ENCODE measurements around the gene FNBP1. TPM values are rescaled to one million over a fixed set of nuclear protein-coding genes. Genes with fewer than 3 reads are reported as not detected.
A peak's percentile ranks its signal among the peaks of the same experiment; 100 is the strongest.

FNBP1 gene
- total and polyA plus RNA-seq, 2 of the 13 experiments (the other 11 are each of a cell fraction or from before 2014, with no cell fraction given) = 5.4 to 19.5 TPM

DNA sequence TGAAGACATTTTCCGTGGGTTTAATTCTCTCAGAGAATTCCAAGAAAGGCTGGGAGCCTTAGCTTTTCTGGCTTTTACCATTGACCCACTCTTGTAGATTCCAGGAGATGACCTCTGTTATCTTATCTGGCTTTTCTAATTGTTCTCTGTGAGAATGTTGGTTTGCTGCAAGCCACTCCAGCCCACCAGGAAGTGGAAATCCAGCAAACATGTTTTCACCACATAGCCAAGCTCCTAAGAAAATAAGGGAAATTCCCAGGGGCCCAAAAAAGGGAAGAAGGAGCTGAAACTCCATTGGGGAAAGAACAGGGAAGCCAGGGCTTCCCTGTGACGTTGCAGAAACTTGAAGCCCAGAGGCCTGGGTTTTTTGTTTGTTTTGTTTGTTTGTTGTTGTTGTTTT lies 30.4 kb upstream of the FNBP1 start:
- peak; percentile 21 for DNase-seq (ENCODE audit: low spot score)
- in situ Hi-C loops (cut with HindIII; ENCODE audit: extremely low pct_ligation_motif_present, low pct_unique_long_range_greater_than_20kb) (no loop called here), intact Hi-C loops (cut with micrococcal nuclease; ENCODE audit: unreplicated experiment) (no loop called here)
- H3K9me3 ChIP-seq (ENCODE audit: low read length) = no peaks in the 10 kb centered on the region
- CTCF ChIA-PET (ENCODE audit: low intra/inter-chr PET ratio, low total read pairs) = no interaction called here
- H3K27me3 ChIP-seq (ENCODE audit: control insufficient read depth in 1 of 2, insufficient read depth in 2 of 2, low read length in 2 of 2) = no peaks in the 10 kb centered on the region
- WGBS (ENCODE audit: low lambda C conversion rate) = 86% methylated on average over 2 of the region's 2 CpGs
- H3K27ac ChIP-seq (ENCODE audit: extremely low read length, insufficient read depth, low read length) = peak overlapping the region; percentile 46
- no peak for FAIRE-seq
- TF ChIP-seq ASH2L (IDR thresholded peaks at IDR 0.05; ENCODE audit: insufficient read length, low read depth, low read length) = no peak
- no peak for TF ChIP-seq NCOA2 (CRISPR knock-in tag; IDR thresholded peaks at IDR 0.05)
- TF ChIP-seq SOX6 (IDR thresholded peaks at IDR 0.05) = no peak
- TF ChIP-seq SOX6 (CRISPR knock-in tag; IDR thresholded peaks at IDR 0.05) = peak; percentile 33; the same call in 1 of the 2 replicates
- peak; percentile 59 for TF ChIP-seq ELF1 (CRISPR knock-in tag; IDR thresholded peaks at IDR 0.05)
- no peak for TF ChIP-seq ZNF124 (CRISPR knock-in tag; IDR thresholded peaks at IDR 0.05)
- no peak for TF ChIP-seq ZNF318 (CRISPR knock-in tag; IDR thresholded peaks at IDR 0.05)
- no peak for TF ChIP-seq MEIS1 (CRISPR knock-in tag; IDR thresholded peaks at IDR 0.05; ENCODE audit: borderline replicate concordance)
- TF ChIP-seq ELF3 (CRISPR knock-in tag; IDR thresholded peaks at IDR 0.05) = peak; percentile 49; the same call in 1 of the 2 replicates
- no peak for TF ChIP-seq ATAD3A (CRISPR knock-in tag; IDR thresholded peaks at IDR 0.05)
- no peak for TF ChIP-seq ATF7-NPFF (CRISPR knock-in tag; IDR thresholded peaks at IDR 0.05; ENCODE audit: low read depth)
- TF ChIP-seq SOX5 (CRISPR knock-in tag; IDR thresholded peaks at IDR 0.05; ENCODE audit: borderline replicate concordance) = peak; percentile 31; the same call in 1 of the 2 replicates
- no peak for TF ChIP-seq ZKSCAN5 (CRISPR knock-in tag; IDR thresholded peaks at IDR 0.05)
- TF ChIP-seq NBN (conservative IDR thresholded peaks at IDR 0.05) = no peak
- no peak for TF ChIP-seq SOX13 (IDR thresholded peaks at IDR 0.05)
- peak in 1 of 2 experiments; percentile 61; a peak in 1 of 4 replicates for TF ChIP-seq SOX13 (CRISPR knock-in tag; conservative IDR thresholded peaks at IDR 0.05 in 1 of 2, IDR thresholded peaks at IDR 0.05 in 1 of 2)
- H3K4me3 ChIP-seq (replicated peaks in 1 of 3; ENCODE audit: insufficient read depth in 1 of 3, low read depth in 2 of 3, low read length in 3 of 3) = no peak overlapping the region
- BruUV-seq (replicated peaks) = no TSS peak
- peaks cover 23% of the 10 kb centered on the region for H3K4me1 ChIP-seq (ENCODE audit: insufficient read depth, low read length)
- peaks cover 36% of the 10 kb centered on the region for H3K79me2 ChIP-seq (ENCODE audit: insufficient read depth, low read length)
- POLR2A ChIA-PET = no interaction called here
- no peaks in the 10 kb centered on the region for H4K20me1 ChIP-seq (ENCODE audit: insufficient read depth, low read length)
- no peak overlapping the region; the same call in 1 of the 2 replicates for H3K4me2 ChIP-seq (ENCODE audit: low read depth, low read length)
- H3K9ac ChIP-seq (ENCODE audit: insufficient read depth, low read depth, low read length) = 0 out of 2 replicates have a peak overlapping the region, but pooled peaks have one; percentile 0
- H2AFZ ChIP-seq (ENCODE audit: low read length) = no peak overlapping the region
- no peak; the same call in 2 of the 3 replicates for ATAC-seq
- H3K36me3 ChIP-seq (replicated peaks in 1 of 2; ENCODE audit: control insufficient read depth in 1 of 2, insufficient read depth in 2 of 2, low read length in 2 of 2) = peaks cover 9 to 25% of the 10 kb centered on the region in 2 experiments
